NCI-H748 (cell line): ENCODE results near the gene RCC1.
"Not testable (repeated sequence)": the region's sequence is repeated elsewhere in the genome, so short reads cannot be mapped to it uniquely, and the experiment has no call there.

Experiments used
- DNase-seq: peaks from one replicate; lab custom pipeline; 2025; ENCODE audit not compliant: unreplicated experiment; lab: John Stamatoyannopoulos, UW

Gene RCC1

DNA sequence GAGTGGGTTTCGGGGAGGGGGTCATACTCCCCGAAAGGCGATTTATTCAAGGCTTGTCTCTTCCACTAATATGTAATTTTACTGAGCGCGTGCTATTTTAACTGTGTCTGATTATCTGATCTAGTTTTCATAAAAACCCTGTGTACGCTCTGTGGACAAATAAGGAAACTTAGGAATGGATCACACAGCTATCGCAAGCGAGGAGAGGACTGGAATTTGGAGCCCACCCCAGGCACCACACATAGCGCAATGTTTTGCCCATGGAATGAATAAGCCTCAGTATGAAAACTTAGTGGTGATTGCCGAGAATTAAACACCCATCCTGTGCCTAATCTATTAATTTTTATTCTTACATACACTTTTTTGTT, 76.4 kb downstream of the RCC1 start:
- DNase-seq: peak; percentile 57

DNA sequence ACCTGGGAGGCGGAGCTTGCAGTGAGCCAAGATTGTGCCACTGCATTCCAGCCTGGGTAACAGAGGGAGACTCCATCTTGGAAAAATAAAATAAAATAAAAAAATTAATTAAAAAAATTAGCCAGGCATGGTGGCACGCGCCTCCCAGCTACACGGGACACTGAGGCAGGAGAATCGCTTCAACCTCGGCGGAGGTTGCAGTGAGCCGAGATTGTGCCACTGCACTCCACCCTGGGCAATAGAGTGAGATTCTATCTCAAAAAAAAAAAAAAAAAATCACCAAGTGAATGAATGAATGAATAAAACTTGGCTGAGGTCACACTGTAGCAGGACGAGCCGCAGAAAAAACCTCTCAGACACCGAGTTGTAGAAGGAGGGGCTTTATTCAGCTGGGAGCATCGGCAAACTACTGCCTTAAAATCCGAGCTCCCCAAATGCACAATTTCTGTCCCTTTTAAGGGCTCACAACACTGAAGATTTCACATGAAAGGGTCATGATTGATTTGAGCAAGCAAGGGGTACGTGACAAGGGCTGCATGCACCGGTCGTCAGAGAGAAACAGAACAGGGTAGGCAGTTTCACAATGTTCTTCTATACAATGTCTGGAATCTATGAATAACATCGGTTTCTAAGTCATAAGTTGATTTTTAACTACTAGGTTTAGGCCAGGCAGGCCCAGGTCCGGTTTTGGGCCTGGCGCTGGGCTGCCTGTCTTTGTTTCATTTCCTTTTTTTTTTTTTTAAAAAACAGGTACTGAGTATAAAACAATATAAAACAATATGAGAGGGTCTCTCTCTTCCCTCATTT, 80.9 kb downstream of the RCC1 start:
- DNase-seq: not testable (repeated sequence)
